OCI-LY7 (cell line): ENCODE measurements around the gene AGRN. TPM values are rescaled to one million over a fixed set of nuclear protein-coding genes. Genes with fewer than 3 reads are reported as not detected.
"Not testable (repeated sequence)": the region's sequence is repeated elsewhere in the genome, so short reads cannot be mapped to it uniquely, and the experiment has no call there.

Experiments used
- BruUV-seq: library from RNA; stranded (reverse); fragments of 400-500 nt; replicated peaks from 2 replicates; lab custom pipeline; 2021; lab: Mats Ljungman, UMichigan
- CTCF ChIA-PET: fragments of 300-600 bp; sonication (Branson Sonifier 250); formaldehyde crosslinking; loops from one replicate; lab custom pipeline; 2022; ENCODE audit warnings: antibody characterized with exemption; ENCODE audit not compliant: unreplicated experiment; lab: Charles Lee
- POLR2A ChIA-PET: fragments of 300-600 bp; sonication (Branson Sonifier 250); formaldehyde crosslinking; loops from one replicate; lab custom pipeline; 2022; ENCODE audit warnings: antibody characterized with exemption; lab: Charles Lee
- DNase-seq: peaks from one replicate; pipeline ENCODE4 v3.0.0-alpha.2; 2015; ENCODE audit warnings: low spot score
- H2AFZ ChIP-seq: fragments of 200-600 bp; sonication (generic), shearing (Covaris generic); 2 replicates; pipeline ENCODE4 v1.6.1; 2014; ENCODE audit warnings: mild to moderate bottlenecking, antibody characterized with exemption, low read length, moderate library complexity
- H3K27ac ChIP-seq: fragments of 200-600 bp; sonication (generic); 2 replicates; pipeline ENCODE4 v1.5.1; 2014; ENCODE audit warnings: mixed run types, low read depth, mild to moderate bottlenecking, moderate library complexity, low read length, inconsistent platforms; ENCODE audit not compliant: poor library complexity, severe bottlenecking
- H3K36me3 ChIP-seq: fragments of 200-600 bp; sonication (generic); 2 replicates; pipeline ENCODE4 v1.6.1; 2014; ENCODE audit warnings: mild to moderate bottlenecking, antibody characterized with exemption, low read length, moderate library complexity, mixed read lengths; ENCODE audit not compliant: insufficient read depth
- H3K4me1 ChIP-seq: fragments of 200-600 bp; sonication (generic); 2 replicates; pipeline ENCODE4 v1.5.1; 2014; ENCODE audit warnings: mild to moderate bottlenecking, low read length; ENCODE audit not compliant: insufficient read depth, poor library complexity, severe bottlenecking
- H3K4me2 ChIP-seq: fragments of 200-600 bp; sonication (generic); 2 replicates; pipeline ENCODE4 v1.6.1; 2014; ENCODE audit warnings: mild to moderate bottlenecking, low read length
- H3K4me3 ChIP-seq: fragments of 200-600 bp; sonication (generic); 2 replicates; pipeline ENCODE4 v1.5.1; 2014; ENCODE audit warnings: mild to moderate bottlenecking, low read depth, low read length; ENCODE audit not compliant: poor library complexity, severe bottlenecking
- H3K79me2 ChIP-seq: fragments of 200-600 bp; sonication (generic); 2 replicates; pipeline ENCODE4 v1.6.1; 2016; ENCODE audit warnings: low read depth, mild to moderate bottlenecking, low read length, moderate library complexity, mixed read lengths; ENCODE audit not compliant: insufficient read depth
- H3K9me2 ChIP-seq: fragments of 200-600 bp; sonication (generic); 2 replicates; pipeline ENCODE4 v1.6.1; 2016; ENCODE audit warnings: mild to moderate bottlenecking, low read length, mixed read lengths; ENCODE audit not compliant: insufficient read depth
- H3K9me3 ChIP-seq: fragments of 200-600 bp; sonication (generic); 2 replicates; pipeline ENCODE4 v1.6.1; 2014; ENCODE audit warnings: mild to moderate bottlenecking, mixed run types, low read length, mixed read lengths
- H4K20me1 ChIP-seq: fragments of 200-600 bp; sonication (generic); 2 replicates; pipeline ENCODE4 v1.6.1; 2014; ENCODE audit warnings: mild to moderate bottlenecking, antibody characterized with exemption, low read length, moderate library complexity, mixed read lengths; ENCODE audit not compliant: insufficient read depth
- EZH2phosphoT487 ChIP-seq: fragments of 200-600 bp; sonication (generic); IDR thresholded peaks from 2 replicates; pipeline ENCODE4 v1.6.1; 2018; ENCODE audit warnings: low read depth, borderline replicate concordance, mild to moderate bottlenecking, mixed run types, antibody characterized with exemption, low read length, moderate library complexity, mixed read lengths
- intact Hi-C: fragments of 100-400 bp; cut with micrococcal nuclease; formaldehyde crosslinking; loops from one replicate; pipeline ENCODE4 v1.10.0; 2022; ENCODE audit not compliant: unreplicated experiment
- total RNA-seq, 2 experiments: library from RNA; depleted of rRNA in 1 of 2; stranded (reverse); fragments of >200 nt in 1 of 2; shearing (Covaris generic) in 1 of 2; gene quantifications; 2 replicates each; pipeline ENCODE4 v1.2.3, GENCODE V29; 2014 to 2022
- TF ChIP-seq, protein P1 (sequence below): fragments of 200-600 bp; sonication (generic); conservative IDR thresholded peaks from 2 replicates; pipeline ENCODE4 v1.5.1; 2014; ENCODE audit warnings: mild to moderate bottlenecking, antibody characterized with exemption, low read length, moderate library complexity, mixed read lengths

The AGRN gene
- total RNA-seq, 2 experiments from 2014 or later = 2.7 to 9.1 TPM

DNA sequence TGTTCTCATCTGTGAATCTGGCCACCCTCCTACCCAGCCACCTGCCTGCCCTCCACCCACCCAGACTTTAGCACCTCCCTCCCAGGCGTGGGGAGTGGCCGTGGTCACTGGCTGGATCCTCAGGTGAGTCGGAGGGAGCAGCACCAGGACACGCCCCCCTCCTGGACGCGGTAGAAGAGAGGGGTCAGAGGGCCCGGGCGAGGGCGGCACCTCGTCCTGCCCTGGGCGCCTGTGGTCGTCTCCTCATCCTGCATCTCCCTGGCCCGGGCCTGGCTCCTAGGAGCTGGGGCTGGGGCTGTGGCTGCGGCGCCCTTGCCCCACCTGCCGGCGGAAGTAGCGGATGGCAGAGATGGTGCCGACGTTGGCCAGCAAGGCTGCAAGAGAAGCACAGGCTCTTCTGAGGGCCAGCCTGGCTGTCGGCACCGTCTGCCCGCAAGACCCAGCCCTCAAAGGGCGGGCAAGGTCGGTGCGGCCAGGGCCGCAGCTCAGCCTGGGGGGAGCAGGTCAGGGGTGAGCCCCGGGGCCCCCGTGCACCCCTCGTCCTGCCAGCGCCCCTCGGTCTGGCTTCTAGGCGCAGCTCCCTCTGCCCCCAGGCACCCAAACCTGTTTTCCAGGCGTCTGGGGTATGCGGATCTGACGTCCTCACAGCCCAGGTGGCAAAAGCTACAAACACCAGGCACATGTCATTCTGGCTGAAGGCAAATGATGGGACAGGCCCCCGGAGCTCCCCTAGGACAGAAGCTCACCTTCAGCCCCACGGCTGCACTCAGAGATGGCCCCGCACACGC lies 43.8 kb upstream of the AGRN start:
- no peak overlapping the region for H3K4me3 ChIP-seq
- intact Hi-C loops = loop anchor here (1.0 kb wide), 1 partner anchor 72 kb away; no protein-coding TSS in a partner anchor
- TF ChIP-seq EZH2phosphoT487 = no peak
- TF ChIP-seq, protein P1, sequence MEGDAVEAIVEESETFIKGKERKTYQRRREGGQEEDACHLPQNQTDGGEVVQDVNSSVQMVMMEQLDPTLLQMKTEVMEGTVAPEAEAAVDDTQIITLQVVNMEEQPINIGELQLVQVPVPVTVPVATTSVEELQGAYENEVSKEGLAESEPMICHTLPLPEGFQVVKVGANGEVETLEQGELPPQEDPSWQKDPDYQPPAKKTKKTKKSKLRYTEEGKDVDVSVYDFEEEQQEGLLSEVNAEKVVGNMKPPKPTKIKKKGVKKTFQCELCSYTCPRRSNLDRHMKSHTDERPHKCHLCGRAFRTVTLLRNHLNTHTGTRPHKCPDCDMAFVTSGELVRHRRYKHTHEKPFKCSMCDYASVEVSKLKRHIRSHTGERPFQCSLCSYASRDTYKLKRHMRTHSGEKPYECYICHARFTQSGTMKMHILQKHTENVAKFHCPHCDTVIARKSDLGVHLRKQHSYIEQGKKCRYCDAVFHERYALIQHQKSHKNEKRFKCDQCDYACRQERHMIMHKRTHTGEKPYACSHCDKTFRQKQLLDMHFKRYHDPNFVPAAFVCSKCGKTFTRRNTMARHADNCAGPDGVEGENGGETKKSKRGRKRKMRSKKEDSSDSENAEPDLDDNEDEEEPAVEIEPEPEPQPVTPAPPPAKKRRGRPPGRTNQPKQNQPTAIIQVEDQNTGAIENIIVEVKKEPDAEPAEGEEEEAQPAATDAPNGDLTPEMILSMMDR = peak; percentile 68

DNA sequence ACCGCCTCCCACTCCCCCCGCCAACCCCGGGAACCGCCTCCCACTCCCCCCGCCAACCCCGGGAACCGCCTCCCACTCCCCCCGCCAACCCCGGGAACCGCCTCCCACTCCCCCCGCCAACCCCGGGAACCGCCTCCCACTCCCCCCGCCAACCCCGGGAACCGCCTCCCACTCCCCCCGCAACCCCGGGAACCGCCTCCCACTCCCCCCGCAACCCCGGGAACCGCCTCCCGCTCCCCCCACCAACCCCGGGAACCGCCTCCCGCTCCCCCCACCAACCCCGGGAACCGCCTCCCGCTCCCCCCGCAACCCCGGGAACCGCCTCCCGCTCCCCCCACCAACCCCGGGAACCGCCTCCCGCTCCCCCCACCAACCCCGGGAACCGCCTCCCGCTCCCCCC lies 43.1 kb upstream of the AGRN start:
- intact Hi-C loops = loop anchor here (1.0 kb wide), 1 partner anchor 72 kb away; no protein-coding TSS in a partner anchor
- CTCF ChIA-PET, H3K9me3 ChIP-seq, H3K4me3 ChIP-seq, H3K27ac ChIP-seq, H4K20me1 ChIP-seq, H3K4me2 ChIP-seq, H3K9me2 ChIP-seq, H3K79me2 ChIP-seq, H3K4me1 ChIP-seq, BruUV-seq, H2AFZ ChIP-seq, DNase-seq, H3K36me3 ChIP-seq, POLR2A ChIA-PET: not testable (repeated sequence)

More for the DNA sequence above, 43.8 kb upstream of the AGRN start:
- Histone ChIP-seq H3K36me3 (no peaks in the 10 kb centered on the region), H3K4me2 (no peak overlapping the region), H2AFZ (no peak overlapping the region), H3K4me1 (no peaks in the 10 kb centered on the region), H4K20me1 (no peaks in the 10 kb centered on the region; the same call in 1 of the 2 replicates), H3K27ac (no peak overlapping the region), H3K9me2 (no peaks in the 10 kb centered on the region), H3K79me2 (no peaks in the 10 kb centered on the region), H3K9me3 (no peaks in the 10 kb centered on the region)
- peak; percentile 58 for DNase-seq
- ChIA-PET CTCF (no interaction called here), POLR2A (no interaction called here)
- BruUV-seq = no TSS peak

DNA sequence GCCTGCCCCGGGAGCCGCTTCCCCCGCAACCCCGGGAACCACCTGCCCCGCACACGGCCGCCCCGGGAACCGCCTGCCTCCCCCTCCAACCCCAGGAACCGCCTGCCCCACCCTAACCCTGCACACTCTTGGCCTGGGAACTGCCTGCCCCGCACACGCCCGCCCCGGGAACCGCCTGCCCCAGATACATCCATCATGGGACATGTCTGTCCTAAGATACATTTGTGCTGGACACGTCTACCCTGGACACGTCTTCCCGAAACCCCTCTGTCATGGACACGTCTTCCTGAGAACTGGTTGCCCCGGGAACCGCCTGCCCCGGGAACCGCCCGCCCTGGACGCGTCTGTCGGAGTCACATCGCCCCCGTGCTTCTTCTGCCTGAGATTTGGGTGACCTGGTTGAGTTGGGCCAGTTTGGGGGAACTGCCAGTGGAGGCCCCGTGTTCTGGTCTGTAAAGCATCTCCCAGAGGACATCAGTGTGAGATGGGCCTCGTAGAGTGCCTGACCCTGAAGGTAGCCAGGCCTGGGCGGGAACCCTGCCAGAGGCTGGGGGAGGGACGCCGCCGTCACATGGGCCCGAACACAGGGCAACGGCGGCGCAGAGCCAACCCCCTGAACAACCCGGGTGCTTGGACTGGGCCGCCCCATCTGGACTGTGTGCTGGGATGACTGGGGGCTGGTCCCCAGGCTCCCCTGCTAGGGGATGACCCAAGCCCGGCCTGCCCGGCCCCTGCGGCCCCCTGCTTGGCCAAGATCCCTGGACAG lies 41.7 kb upstream of the AGRN start:
- no peak for DNase-seq
- no peaks in the 10 kb centered on the region; the same call in 1 of the 2 replicates for H4K20me1 ChIP-seq
- no peak overlapping the region for H3K4me3 ChIP-seq
- BruUV-seq = no TSS peak
- H3K36me3 ChIP-seq = no peaks in the 10 kb centered on the region
- ChIA-PET POLR2A (no interaction called here), CTCF (no interaction called here)
- H3K4me1 ChIP-seq = no peaks in the 10 kb centered on the region
- no peaks in the 10 kb centered on the region for H3K79me2 ChIP-seq
- TF ChIP-seq, protein P1 = no peak
- TF ChIP-seq EZH2phosphoT487 = no peak
- no peaks in the 10 kb centered on the region for H3K9me3 ChIP-seq
- intact Hi-C loops = no loop called here
- H3K4me2 ChIP-seq = no peak overlapping the region
- H3K27ac ChIP-seq = no peak overlapping the region
- H2AFZ ChIP-seq = no peak overlapping the region
- H3K9me2 ChIP-seq = no peaks in the 10 kb centered on the region
